Heart left ventricle (tissue), 13 donors: ENCODE results near the gene SLC41A1.

Experiments used
- CTCF ChIP-seq, 12 donors: fragments of 200-600 bp; sonication (generic) in 4 of 12; IDR thresholded peaks; one replicate each; pipeline versions ENCODE4 v1.5.0 to v1.8.0; 2018 to 2022; ENCODE audit warnings: antibody characterized with exemption in 12 of 12, mild to moderate bottlenecking in 5 of 12
- POLR2A ChIP-seq, 2 donors: fragments of 450-650 bp; IDR thresholded peaks; one replicate each; pipeline ENCODE4 v1.6.1; 2017; ENCODE audit warnings: antibody characterized with exemption in 2 of 2, mild to moderate bottlenecking in 2 of 2, moderate library complexity in 2 of 2
- donor health status: ischemic (EF 13 %, LVEDD 7.1; RV severe dilation, severe dysfunction).
- donor health status: DM: no; HTN: yes; CAD: no.
- donor health status: DM: no; HTN: no; CAD: no.
- donor health status: ischemic (EF 25% LVEDD 6.9; RV normal size, moderate dysfunction).
- donor health status: ischemic (EF 25% LVEDD 5.7; RV mildly dilated, moderate dysfunction).
- donor health status: ischemic (EF 35%, LVEDD 5.7; RV mildly dilated, moderate dysfunction).
- donor health status: nonischemic (EF 11% LVEDD 7.7; RV severe dilation, severe dysfunction).
- donor health status: DM: yes; HTN: yes; CAD: no.
- donor health status: PGD.
- donor health status: ischemic (EF 29% LVEDD 5.4; RV normal size, mild dysfunction).
- donor health status: nonischemic (EF 23%, LVEDD 6.1; RV moderate dilation, normal function).

GRCh38 chr1:205767248-205767647 is 45.8 kb downstream of the SLC41A1 start:
- TF ChIP-seq CTCF (IDR thresholded peaks at IDR 0.05) (no peak), POLR2A (IDR thresholded peaks at IDR 0.05) (no peak)
